HepG2 (cell line): Measurements from ENCODE around the gene FARSB. TPM values are rescaled to one million over a fixed set of nuclear protein-coding genes. Genes with fewer than 3 reads are reported as not detected.

Source experiments
- ERF ChIP-seq: IDR thresholded peaks from 2 replicates; pipeline ENCODE4 v1.6.1; 2018; ENCODE audit warnings: missing biosample characterization, missing genetic modification reagents
- GTF3A ChIP-seq: sonication (generic); formaldehyde crosslinking; conservative IDR thresholded peaks from 2 replicates; pipeline ENCODE4 v1.4.0; 2020; ENCODE audit warnings: mild to moderate bottlenecking, missing genetic modification reagents
- ISX ChIP-seq: sonication (generic); formaldehyde crosslinking; conservative IDR thresholded peaks from 2 replicates; pipeline ENCODE4 v1.5.0; 2020; ENCODE audit warnings: missing genetic modification reagents
- MTA3 ChIP-seq: sonication (generic); formaldehyde crosslinking; IDR thresholded peaks from 2 replicates; pipeline ENCODE4 v1.4.0; 2020; ENCODE audit warnings: missing genetic modification reagents
- NCOA2 ChIP-seq: sonication (generic); formaldehyde crosslinking; IDR thresholded peaks from 2 replicates; pipeline ENCODE4 v1.8.0; 2022; ENCODE audit warnings: inconsistent platforms
- NONO ChIP-seq, 2 experiments: fragments of 450-650 bp in 1 of 2; sonication (generic) in 1 of 2; formaldehyde crosslinking in 1 of 2; IDR thresholded peaks in 1 of 2; conservative IDR thresholded peaks in 1 of 2; 2 replicates each; pipeline versions ENCODE4 v1.6.1 to v1.8.0; 2017 to 2022; ENCODE audit warnings: mild to moderate bottlenecking in 1 of 2, missing genetic modification reagents in 1 of 2, moderate library complexity in 1 of 2
- SIX1 ChIP-seq: sonication (generic); formaldehyde crosslinking; IDR thresholded peaks from 2 replicates; pipeline ENCODE4 v1.4.0; 2020; ENCODE audit warnings: missing genetic modification reagents, borderline replicate concordance
- SP1 ChIP-seq, 2 experiments: fragments of 450-650 bp in 1 of 2; sonication (generic) in 1 of 2; formaldehyde crosslinking in 1 of 2; IDR thresholded peaks; 2 replicates each; pipeline versions ENCODE4 v1.4.0 to v1.6.1; 2016 to 2020; ENCODE audit warnings: missing genetic modification reagents in 1 of 2
- TCF7 ChIP-seq: sonication (generic); IDR thresholded peaks from 2 replicates; pipeline ENCODE4 v1.6.1; 2016; ENCODE audit warnings: antibody characterized with exemption, low read depth
- XRCC5 ChIP-seq: fragments of 200-400 bp; formaldehyde crosslinking; optimal IDR thresholded peaks from 2 replicates; pipeline ENCODE3; 2017; ENCODE audit warnings: mild to moderate bottlenecking, low read length
- ZBTB21 ChIP-seq: sonication (generic); formaldehyde crosslinking; IDR thresholded peaks from 2 replicates; pipeline ENCODE4 v1.4.0; 2020; ENCODE audit warnings: missing genetic modification reagents
- ZBTB38 ChIP-seq: sonication (generic); formaldehyde crosslinking; IDR thresholded peaks from 2 replicates; pipeline ENCODE4 v1.5.1; 2020; ENCODE audit warnings: mild to moderate bottlenecking, missing genetic modification reagents
- ZEB1 ChIP-seq: IDR thresholded peaks from 2 replicates; pipeline ENCODE4 v1.6.1; 2012; ENCODE audit warnings: mild to moderate bottlenecking, low read depth, inconsistent platforms; ENCODE audit not compliant: insufficient replicate concordance
- ZFX ChIP-seq: sonication (generic); formaldehyde crosslinking; IDR thresholded peaks from 2 replicates; pipeline ENCODE4 v1.4.0; 2020; ENCODE audit warnings: mild to moderate bottlenecking, low read depth, missing genetic modification reagents, moderate library complexity
- ZNF101 ChIP-seq: sonication (generic); formaldehyde crosslinking; IDR thresholded peaks from 2 replicates; pipeline ENCODE4 v1.4.0; 2020; ENCODE audit warnings: mild to moderate bottlenecking, low read depth, missing genetic modification reagents, borderline replicate concordance
- ZNF143 ChIP-seq: sonication (generic); formaldehyde crosslinking; IDR thresholded peaks from 2 replicates; pipeline ENCODE4 v1.4.0; 2020; ENCODE audit warnings: missing genetic modification reagents
- ZNF296 ChIP-seq: sonication (generic); formaldehyde crosslinking; conservative IDR thresholded peaks from 2 replicates; pipeline ENCODE4 v1.5.0; 2020; ENCODE audit warnings: mild to moderate bottlenecking, missing genetic modification reagents
- ZNF546 ChIP-seq: sonication (generic); formaldehyde crosslinking; conservative IDR thresholded peaks from 2 replicates; pipeline ENCODE4 v1.8.1; 2023; ENCODE audit warnings: mild to moderate bottlenecking, missing genetic modification reagents
- polyA plus RNA-seq, 8 experiments: library from polyadenylated mRNA; depleted of rRNA in 3 of 8; stranded (reverse) in 7 of 8; unstranded in 1 of 8; fragments of >200 nt; fragmentation: Illumina TruSeq in 4 of 8; extraction: Trizol in 4 of 8; gene quantifications; 2 replicates each; pipeline versions ENCODE4 v1.2.1 to v1.2.3, GENCODE V29; 2011 to 2016; ENCODE audit warnings: low read depth in 4 of 8, missing spikeins in 1 of 8, mixed read lengths in 1 of 8; ENCODE audit not compliant: insufficient read depth in 1 of 8
- total RNA-seq, 5 experiments: library from RNA; depleted of rRNA; stranded (reverse); fragments of >200 nt; fragmentation: Illumina TruSeq; extraction: Trizol; gene quantifications; 2 replicates each; pipeline ENCODE4 v1.2.3, GENCODE V29; 2016; ENCODE audit warnings: low read depth in 1 of 5
- TF ChIP-seq, protein P1 (sequence below): sonication (generic); formaldehyde crosslinking; IDR thresholded peaks from 2 replicates; pipeline ENCODE4 v1.5.1; 2020; ENCODE audit warnings: mild to moderate bottlenecking, missing genetic modification reagents, borderline replicate concordance
- TF ChIP-seq, protein P2 (sequence below): sonication (generic); formaldehyde crosslinking; IDR thresholded peaks from 2 replicates; pipeline ENCODE4 v1.8.1; 2023; ENCODE audit warnings: mild to moderate bottlenecking, missing genetic modification reagents
- TF ChIP-seq, protein P3 (sequence below): sonication (generic); formaldehyde crosslinking; IDR thresholded peaks from 2 replicates; pipeline ENCODE4 v1.4.0; 2020; ENCODE audit warnings: mild to moderate bottlenecking, low read depth, missing genetic modification reagents

Gene FARSB
- total and polyA plus RNA-seq, 2 of the 13 experiments (the other 11 are each of a cell fraction or from before 2014, with no cell fraction given), result 23.3 to 45.9 TPM

DNA sequence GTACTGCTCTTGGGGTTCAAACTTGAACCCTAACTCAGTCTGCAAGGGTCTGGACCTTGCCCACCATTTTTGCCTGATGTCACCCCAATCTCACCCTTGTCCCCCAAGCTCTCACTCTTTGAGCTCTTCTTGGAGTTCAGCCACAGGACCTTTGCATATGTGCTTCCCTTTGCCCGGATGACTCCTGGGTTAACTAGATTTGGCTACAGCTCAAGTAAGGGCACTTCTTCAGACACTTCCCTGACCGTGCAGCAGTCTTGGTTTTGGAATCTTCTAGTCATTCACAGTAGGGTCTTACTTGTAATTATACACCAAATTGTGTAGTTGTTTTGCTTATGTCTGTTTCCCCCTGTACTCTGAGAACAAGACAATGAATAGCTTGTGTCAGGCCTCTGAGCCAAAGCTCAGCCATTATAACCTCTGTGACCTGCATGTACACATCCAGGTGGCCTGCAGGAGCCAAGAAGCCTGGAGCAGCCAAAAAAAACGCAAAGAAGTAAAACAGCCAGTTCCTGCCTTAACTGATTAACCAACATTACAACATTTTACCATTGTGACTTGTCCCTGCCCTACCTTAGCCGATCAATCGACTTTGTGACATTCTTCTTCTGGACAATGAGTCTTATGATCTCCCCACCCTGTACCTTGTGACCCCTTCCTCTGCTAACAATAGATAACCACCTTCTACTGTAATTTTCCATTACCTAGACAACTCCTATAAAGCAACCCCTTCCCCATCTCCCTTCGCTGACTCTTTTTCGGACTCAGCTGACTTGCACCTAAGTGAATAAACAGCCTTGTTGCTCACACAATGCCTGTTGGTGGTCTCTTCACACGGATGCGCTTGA, 14.5 kb upstream of the FARSB start (continued):
- TF ChIP-seq, protein P1, sequence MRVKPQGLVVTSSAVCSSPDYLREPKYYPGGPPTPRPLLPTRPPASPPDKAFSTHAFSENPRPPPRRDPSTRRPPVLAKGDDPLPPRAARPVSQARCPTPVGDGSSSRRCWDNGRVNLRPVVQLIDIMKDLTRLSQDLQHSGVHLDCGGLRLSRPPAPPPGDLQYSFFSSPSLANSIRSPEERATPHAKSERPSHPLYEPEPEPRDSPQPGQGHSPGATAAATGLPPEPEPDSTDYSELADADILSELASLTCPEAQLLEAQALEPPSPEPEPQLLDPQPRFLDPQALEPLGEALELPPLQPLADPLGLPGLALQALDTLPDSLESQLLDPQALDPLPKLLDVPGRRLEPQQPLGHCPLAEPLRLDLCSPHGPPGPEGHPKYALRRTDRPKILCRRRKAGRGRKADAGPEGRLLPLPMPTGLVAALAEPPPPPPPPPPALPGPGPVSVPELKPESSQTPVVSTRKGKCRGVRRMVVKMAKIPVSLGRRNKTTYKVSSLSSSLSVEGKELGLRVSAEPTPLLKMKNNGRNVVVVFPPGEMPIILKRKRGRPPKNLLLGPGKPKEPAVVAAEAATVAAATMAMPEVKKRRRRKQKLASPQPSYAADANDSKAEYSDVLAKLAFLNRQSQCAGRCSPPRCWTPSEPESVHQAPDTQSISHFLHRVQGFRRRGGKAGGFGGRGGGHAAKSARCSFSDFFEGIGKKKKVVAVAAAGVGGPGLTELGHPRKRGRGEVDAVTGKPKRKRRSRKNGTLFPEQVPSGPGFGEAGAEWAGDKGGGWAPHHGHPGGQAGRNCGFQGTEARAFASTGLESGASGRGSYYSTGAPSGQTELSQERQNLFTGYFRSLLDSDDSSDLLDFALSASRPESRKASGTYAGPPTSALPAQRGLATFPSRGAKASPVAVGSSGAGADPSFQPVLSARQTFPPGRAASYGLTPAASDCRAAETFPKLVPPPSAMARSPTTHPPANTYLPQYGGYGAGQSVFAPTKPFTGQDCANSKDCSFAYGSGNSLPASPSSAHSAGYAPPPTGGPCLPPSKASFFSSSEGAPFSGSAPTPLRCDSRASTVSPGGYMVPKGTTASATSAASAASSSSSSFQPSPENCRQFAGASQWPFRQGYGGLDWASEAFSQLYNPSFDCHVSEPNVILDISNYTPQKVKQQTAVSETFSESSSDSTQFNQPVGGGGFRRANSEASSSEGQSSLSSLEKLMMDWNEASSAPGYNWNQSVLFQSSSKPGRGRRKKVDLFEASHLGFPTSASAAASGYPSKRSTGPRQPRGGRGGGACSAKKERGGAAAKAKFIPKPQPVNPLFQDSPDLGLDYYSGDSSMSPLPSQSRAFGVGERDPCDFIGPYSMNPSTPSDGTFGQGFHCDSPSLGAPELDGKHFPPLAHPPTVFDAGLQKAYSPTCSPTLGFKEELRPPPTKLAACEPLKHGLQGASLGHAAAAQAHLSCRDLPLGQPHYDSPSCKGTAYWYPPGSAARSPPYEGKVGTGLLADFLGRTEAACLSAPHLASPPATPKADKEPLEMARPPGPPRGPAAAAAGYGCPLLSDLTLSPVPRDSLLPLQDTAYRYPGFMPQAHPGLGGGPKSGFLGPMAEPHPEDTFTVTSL (CRISPR knock-in tag), result no peak
- TF ChIP-seq SP1 (IDR thresholded peaks at IDR 0.05) (no peak), SP1 (CRISPR knock-in tag; IDR thresholded peaks at IDR 0.05) (no peak), ERF (CRISPR knock-in tag) (no peak), MTA3 (CRISPR knock-in tag) (no peak), ZFX (CRISPR knock-in tag) (peak; percentile 52), ZNF143 (CRISPR knock-in tag) (peak; percentile 26; the same call in 1 of the 2 replicates), SIX1 (CRISPR knock-in tag) (no peak), ZBTB38 (no peak), ISX (CRISPR knock-in tag) (no peak), ZBTB21 (CRISPR knock-in tag) (no peak), ZNF101 (no peak), GTF3A (no peak), XRCC5 (no peak), ZEB1 (peak; percentile 53), NONO (IDR thresholded peaks at IDR 0.05) (no peak), NONO (CRISPR knock-in tag; conservative IDR thresholded peaks at IDR 0.05) (peak; percentile 78), ZNF546 (no peak), TCF7 (peak; percentile 16; the same call in 1 of the 2 replicates), ZNF296 (CRISPR knock-in tag) (no peak; the same call in 1 of the 2 replicates), NCOA2 (peak; percentile 79; the same call in 1 of the 2 replicates)
- TF ChIP-seq, protein P2, sequence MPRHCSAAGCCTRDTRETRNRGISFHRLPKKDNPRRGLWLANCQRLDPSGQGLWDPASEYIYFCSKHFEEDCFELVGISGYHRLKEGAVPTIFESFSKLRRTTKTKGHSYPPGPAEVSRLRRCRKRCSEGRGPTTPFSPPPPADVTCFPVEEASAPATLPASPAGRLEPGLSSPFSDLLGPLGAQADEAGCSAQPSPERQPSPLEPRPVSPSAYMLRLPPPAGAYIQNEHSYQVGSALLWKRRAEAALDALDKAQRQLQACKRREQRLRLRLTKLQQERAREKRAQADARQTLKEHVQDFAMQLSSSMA, result no peak
- TF ChIP-seq, protein P3, sequence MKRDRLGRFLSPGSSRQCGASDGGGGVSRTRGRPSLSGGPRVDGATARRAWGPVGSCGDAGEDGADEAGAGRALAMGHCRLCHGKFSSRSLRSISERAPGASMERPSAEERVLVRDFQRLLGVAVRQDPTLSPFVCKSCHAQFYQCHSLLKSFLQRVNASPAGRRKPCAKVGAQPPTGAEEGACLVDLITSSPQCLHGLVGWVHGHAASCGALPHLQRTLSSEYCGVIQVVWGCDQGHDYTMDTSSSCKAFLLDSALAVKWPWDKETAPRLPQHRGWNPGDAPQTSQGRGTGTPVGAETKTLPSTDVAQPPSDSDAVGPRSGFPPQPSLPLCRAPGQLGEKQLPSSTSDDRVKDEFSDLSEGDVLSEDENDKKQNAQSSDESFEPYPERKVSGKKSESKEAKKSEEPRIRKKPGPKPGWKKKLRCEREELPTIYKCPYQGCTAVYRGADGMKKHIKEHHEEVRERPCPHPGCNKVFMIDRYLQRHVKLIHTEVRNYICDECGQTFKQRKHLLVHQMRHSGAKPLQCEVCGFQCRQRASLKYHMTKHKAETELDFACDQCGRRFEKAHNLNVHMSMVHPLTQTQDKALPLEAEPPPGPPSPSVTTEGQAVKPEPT (CRISPR knock-in tag), result no peak
